BJ (cell line): ENCODE measurements around the gene GPR78. TPM values are rescaled to one million over a fixed set of nuclear protein-coding genes. Genes with fewer than 3 reads are reported as not detected.

Experiments
- CTCF ChIA-PET: fragments of 350-600 bp; formaldehyde crosslinking; extraction: SDS; loops from one replicate; lab custom pipeline; 2021; ENCODE audit warnings: antibody characterized with exemption, inconsistent platforms; lab: Yijun Ruan, JAX
- POLR2A ChIA-PET: fragments of 300-600 bp; sonication (Branson Sonifier 250); formaldehyde crosslinking; extraction: SDS; loops from one replicate; lab custom pipeline; 2021; ENCODE audit warnings: antibody characterized with exemption; lab: Charles Lee
- DNase-seq: peaks from one replicate; pipeline ENCODE4 v3.0.0-alpha.2; 2011; ENCODE audit warnings: low read depth
- H3K27me3 ChIP-seq: 2 replicates; pipeline ENCODE4 v1.6.0; 2011; ENCODE audit warnings: low read length; ENCODE audit not compliant: control insufficient read depth, insufficient read depth
- H3K36me3 ChIP-seq: 2 replicates; pipeline ENCODE4 v1.5.1; 2011; ENCODE audit warnings: low read length; ENCODE audit not compliant: control insufficient read depth, insufficient read depth
- H3K4me3 ChIP-seq: 2 replicates; pipeline ENCODE4 v1.5.1; 2011; ENCODE audit warnings: low read depth, mild to moderate bottlenecking, control low read depth, low read length
- polyA plus RNA-seq: library from polyadenylated mRNA; depleted of rRNA; stranded (reverse); fragments of >200 nt; gene quantifications from 2 replicates; pipeline ENCODE4 v1.2.3, GENCODE V29; 2011
- TF ChIP-seq, protein P1 (sequence below): IDR thresholded peaks from 2 replicates; pipeline ENCODE4 v1.5.1; 2011; ENCODE audit warnings: low read depth, mild to moderate bottlenecking, control low read depth, inconsistent platforms, low read length, moderate library complexity; ENCODE audit not compliant: insufficient read depth

The GPR78 gene
- polyA plus RNA-seq, 1 experiment: 0.82 TPM

- Histone ChIP-seq H3K36me3 (no peaks in the 10 kb centered on the region), H3K4me3 (no peak overlapping the region), H3K27me3 (peaks cover 38% of the 10 kb centered on the region)
- CTCF ChIA-PET: interaction anchor here (1.0 kb wide), 1 partner anchor 14 kb away, joined by 4 read pairs; no protein-coding TSS in a partner anchor
- POLR2A ChIA-PET: no interaction called here
- DNase-seq: no peak
- TF ChIP-seq, protein P1, sequence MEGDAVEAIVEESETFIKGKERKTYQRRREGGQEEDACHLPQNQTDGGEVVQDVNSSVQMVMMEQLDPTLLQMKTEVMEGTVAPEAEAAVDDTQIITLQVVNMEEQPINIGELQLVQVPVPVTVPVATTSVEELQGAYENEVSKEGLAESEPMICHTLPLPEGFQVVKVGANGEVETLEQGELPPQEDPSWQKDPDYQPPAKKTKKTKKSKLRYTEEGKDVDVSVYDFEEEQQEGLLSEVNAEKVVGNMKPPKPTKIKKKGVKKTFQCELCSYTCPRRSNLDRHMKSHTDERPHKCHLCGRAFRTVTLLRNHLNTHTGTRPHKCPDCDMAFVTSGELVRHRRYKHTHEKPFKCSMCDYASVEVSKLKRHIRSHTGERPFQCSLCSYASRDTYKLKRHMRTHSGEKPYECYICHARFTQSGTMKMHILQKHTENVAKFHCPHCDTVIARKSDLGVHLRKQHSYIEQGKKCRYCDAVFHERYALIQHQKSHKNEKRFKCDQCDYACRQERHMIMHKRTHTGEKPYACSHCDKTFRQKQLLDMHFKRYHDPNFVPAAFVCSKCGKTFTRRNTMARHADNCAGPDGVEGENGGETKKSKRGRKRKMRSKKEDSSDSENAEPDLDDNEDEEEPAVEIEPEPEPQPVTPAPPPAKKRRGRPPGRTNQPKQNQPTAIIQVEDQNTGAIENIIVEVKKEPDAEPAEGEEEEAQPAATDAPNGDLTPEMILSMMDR: no peak
Observed at GRCh38 chr4:8582016-8582415, 1.8 kb downstream of the GPR78 start.

DNA sequence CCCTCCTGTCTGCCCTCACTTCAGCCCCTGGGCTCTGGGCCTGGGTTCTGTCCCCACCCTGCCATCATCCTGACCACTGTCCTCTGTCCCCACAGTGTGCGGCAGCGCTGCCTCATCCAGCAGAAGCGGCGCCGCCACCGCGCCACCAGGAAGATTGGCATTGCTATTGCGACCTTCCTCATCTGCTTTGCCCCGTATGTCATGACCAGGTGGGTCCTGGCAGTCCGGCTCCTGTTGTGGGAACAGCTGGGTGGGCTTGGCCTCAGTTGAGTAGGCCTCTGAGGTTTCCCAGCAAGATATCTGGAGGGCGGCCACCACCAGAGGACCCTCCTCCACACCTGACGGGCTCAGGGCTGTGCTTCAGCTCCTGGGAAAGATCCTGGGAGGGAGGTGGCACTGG, 2.2 kb downstream of the GPR78 start:
- ChIA-PET POLR2A (no interaction called here), CTCF (interaction anchor here (1.0 kb wide), 1 partner anchor 14 kb away, joined by 4 read pairs; no protein-coding TSS in a partner anchor)
- no peak overlapping the region for H3K4me3 ChIP-seq
- H3K36me3 ChIP-seq: no peaks in the 10 kb centered on the region
- peaks cover 38% of the 10 kb centered on the region for H3K27me3 ChIP-seq
- DNase-seq: no peak
- TF ChIP-seq, protein P1: no peak

DNA sequence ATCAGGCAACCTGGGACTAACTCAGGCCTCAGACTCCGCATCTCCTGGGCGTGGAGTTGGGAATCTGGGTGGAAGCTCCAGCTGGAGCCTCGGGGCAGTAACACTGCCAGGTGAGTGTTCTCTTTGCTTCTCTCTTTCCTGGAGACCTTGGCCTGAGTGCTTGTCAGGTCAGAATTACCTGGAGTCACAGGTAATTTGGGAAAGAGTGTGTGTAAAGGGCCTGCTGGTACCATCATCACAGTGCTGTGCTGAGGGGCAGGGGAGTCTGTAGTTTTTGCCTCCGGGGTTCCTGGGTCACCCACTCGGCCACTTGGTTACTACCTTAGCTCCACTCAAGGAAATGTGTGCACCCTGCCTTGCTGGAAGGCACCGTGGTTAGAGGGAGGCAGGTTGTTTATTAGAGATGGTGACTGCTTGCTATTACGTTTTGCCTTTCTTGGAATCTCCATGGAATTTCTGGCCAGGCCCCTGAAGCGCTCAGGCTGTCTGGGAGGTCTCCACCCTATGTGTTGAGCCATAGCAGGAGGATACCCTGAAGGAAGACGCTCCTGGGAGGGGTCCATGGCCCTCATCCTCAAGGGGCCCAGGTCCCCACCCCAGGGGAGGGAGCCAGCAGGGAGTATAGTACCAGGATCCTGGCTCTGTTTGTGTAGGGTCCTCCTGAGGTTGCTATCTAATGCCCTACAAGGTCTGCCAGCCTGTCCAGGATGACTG, 2.9 kb downstream of the GPR78 start:
- POLR2A ChIA-PET: no interaction called here
- TF ChIP-seq, protein P1: no peak
- Histone ChIP-seq H3K4me3 (no peak overlapping the region), H3K36me3 (no peaks in the 10 kb centered on the region), H3K27me3 (peaks cover 36% of the 10 kb centered on the region)
- CTCF ChIA-PET: interaction anchor here (1.2 kb wide), 1 partner anchor 11 kb away, joined by 3 read pairs; no protein-coding TSS in a partner anchor
- no peak for DNase-seq

DNA sequence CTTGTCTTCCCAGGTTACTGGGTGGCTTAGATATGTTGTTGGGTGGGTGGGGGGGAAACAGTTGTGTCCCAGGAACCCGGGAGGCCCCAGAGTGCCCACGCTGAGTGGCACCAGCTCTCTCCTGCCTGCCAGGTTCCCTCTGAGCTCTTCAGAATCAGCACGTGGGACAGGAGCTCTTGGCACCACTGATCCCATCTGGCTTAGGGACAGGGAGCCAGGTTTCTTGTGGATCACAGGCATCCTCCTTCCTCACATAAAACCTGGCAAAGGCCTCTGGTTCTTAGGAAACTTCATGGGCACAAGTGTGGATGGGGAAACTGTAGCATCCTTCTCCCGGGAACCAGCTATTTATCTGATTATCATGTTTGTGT, 3.4 kb downstream of the GPR78 start:
- ChIA-PET CTCF (interaction anchor here (0.6 to 1.3 kb wide), 4 partner anchors 10 to 42 kb away, joined by 3 to 5 read pairs (median 4); no protein-coding TSS in a partner anchor), POLR2A (no interaction called here)
- no peaks in the 10 kb centered on the region for H3K36me3 ChIP-seq
- TF ChIP-seq, protein P1: no peak
- peaks cover 37% of the 10 kb centered on the region for H3K27me3 ChIP-seq
- no peak overlapping the region for H3K4me3 ChIP-seq
- DNase-seq: no peak

GRCh38 chr4:8585186-8585585, 5.0 kb downstream of the GPR78 start:
- CTCF ChIA-PET: no interaction called here
- DNase-seq: no peak
- Histone ChIP-seq H3K4me3 (no peak overlapping the region), H3K36me3 (no peaks in the 10 kb centered on the region), H3K27me3 (peaks cover 33% of the 10 kb centered on the region)
- TF ChIP-seq, protein P1: peak; percentile 26; the same call in 1 of the 2 replicates
- POLR2A ChIA-PET: no interaction called here
